Measurements from ENCODE around the gene DENND5B.

DNA sequence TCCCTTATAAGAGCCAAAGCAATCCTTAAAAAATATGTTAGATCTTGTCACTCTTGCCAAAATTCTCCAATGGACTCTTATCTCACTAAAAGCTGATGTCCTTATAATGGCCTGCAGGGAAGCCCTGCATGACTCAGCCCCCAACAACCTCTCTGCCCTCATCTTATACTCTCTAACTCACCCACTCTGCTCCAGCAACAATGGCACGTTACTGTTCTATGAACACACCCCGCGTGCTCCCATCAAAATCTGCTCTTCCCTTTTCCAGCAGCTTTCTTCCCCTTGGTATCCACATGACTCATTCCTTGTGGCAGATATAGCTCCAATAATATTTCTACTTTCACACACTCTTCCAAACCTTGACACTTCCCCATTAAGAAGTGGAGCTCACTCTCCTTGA, 108.1 kb downstream of the DENND5B start:
- TF ChIP-seq, protein P1, sequence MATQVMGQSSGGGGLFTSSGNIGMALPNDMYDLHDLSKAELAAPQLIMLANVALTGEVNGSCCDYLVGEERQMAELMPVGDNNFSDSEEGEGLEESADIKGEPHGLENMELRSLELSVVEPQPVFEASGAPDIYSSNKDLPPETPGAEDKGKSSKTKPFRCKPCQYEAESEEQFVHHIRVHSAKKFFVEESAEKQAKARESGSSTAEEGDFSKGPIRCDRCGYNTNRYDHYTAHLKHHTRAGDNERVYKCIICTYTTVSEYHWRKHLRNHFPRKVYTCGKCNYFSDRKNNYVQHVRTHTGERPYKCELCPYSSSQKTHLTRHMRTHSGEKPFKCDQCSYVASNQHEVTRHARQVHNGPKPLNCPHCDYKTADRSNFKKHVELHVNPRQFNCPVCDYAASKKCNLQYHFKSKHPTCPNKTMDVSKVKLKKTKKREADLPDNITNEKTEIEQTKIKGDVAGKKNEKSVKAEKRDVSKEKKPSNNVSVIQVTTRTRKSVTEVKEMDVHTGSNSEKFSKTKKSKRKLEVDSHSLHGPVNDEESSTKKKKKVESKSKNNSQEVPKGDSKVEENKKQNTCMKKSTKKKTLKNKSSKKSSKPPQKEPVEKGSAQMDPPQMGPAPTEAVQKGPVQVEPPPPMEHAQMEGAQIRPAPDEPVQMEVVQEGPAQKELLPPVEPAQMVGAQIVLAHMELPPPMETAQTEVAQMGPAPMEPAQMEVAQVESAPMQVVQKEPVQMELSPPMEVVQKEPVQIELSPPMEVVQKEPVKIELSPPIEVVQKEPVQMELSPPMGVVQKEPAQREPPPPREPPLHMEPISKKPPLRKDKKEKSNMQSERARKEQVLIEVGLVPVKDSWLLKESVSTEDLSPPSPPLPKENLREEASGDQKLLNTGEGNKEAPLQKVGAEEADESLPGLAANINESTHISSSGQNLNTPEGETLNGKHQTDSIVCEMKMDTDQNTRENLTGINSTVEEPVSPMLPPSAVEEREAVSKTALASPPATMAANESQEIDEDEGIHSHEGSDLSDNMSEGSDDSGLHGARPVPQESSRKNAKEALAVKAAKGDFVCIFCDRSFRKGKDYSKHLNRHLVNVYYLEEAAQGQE (IDR thresholded peaks at IDR 0.05; ENCODE audit: insufficient read depth in 1 of 2, low read depth in 2 of 2, low read length in 2 of 2): no peak
- TF ChIP-seq SIN3A (IDR thresholded peaks at IDR 0.05; ENCODE audit: borderline replicate concordance, insufficient read depth, low read length): no peak
- no peak for TF ChIP-seq TAF1 (IDR thresholded peaks at IDR 0.05; ENCODE audit: borderline replicate concordance, insufficient read depth, low read length)
- TF ChIP-seq POLR2AphosphoS5 (IDR thresholded peaks at IDR 0.05; ENCODE audit: low read depth, low read length): no peak

All from PFSK-1 (cell line).